ENCODE data around the gene INAVA. TPM values are rescaled to one million over a fixed set of nuclear protein-coding genes. Genes with fewer than 3 reads are reported as not detected.

INAVA gene
- total and polyA plus RNA-seq, 9 of the 15 experiments (the other 6 are each of a cell fraction or from before 2014, with no cell fraction given), result 0.09 TPM; not detected in 8

GRCh38 chr1:200856716-200857357 is 37.9 kb upstream of the INAVA start:
- WGBS (ENCODE audit: insufficient coverage, low coverage, missing lambda C conversion rate), result 26% methylated on average over 2 of the region's 2 CpGs
- TF ChIP-seq ZNF518B (CRISPR knock-in tag; IDR thresholded peaks at IDR 0.05), result no peak
- no peak for TF ChIP-seq ZNF766 (CRISPR knock-in tag; conservative IDR thresholded peaks at IDR 0.05)
- TF ChIP-seq STAT5B (CRISPR knock-in tag; IDR thresholded peaks at IDR 0.05), result no peak
- TF ChIP-seq TAF7 (tag; IDR thresholded peaks at IDR 0.05), result no peak
- no peak for TF ChIP-seq ZFP1 (CRISPR knock-in tag; IDR thresholded peaks at IDR 0.05)
- TF ChIP-seq CEBPG (CRISPR knock-in tag; IDR thresholded peaks at IDR 0.05), result no peak
- peak in 1 of 2 experiments; percentile 73; a peak in 2 of 4 replicates for TF ChIP-seq CEBPG (tag; conservative IDR thresholded peaks at IDR 0.05 in 1 of 2, IDR thresholded peaks at IDR 0.05 in 1 of 2)
- no peak for TF ChIP-seq USF1 (CRISPR knock-in tag; IDR thresholded peaks at IDR 0.05)
- TF ChIP-seq KHSRP (IDR thresholded peaks at IDR 0.05), result no peak
- Histone ChIP-seq H3K4me3 (no peak overlapping the region), H3K9ac (ENCODE audit: insufficient read depth in 1 of 2, low read depth in 2 of 2, low read length in 2 of 2) (no peak overlapping the region), H3K9me1 (ENCODE audit: control insufficient read depth, insufficient read depth, low read length) (no peaks in the 10 kb centered on the region), H3K79me2 (ENCODE audit: control insufficient read depth, insufficient read depth, low read length) (no peaks in the 10 kb centered on the region), H3K4me2 (ENCODE audit: insufficient read depth, low read length) (no peak overlapping the region), H4K20me1 (replicated peaks; ENCODE audit: control insufficient read depth, insufficient read depth, low read length) (no peaks in the 10 kb centered on the region), H2AFZ (ENCODE audit: low read depth, low read length) (no peak overlapping the region), H3K9me3 (replicated peaks; ENCODE audit: control insufficient read depth, insufficient read depth, low read depth, low read length) (no peaks in the 10 kb centered on the region), H3K27me3 (ENCODE audit: control insufficient read depth in 2 of 2, insufficient read depth in 2 of 2, low read length in 2 of 2) (no peaks in the 10 kb centered on the region), H3K4me1 (replicated peaks in 1 of 2; ENCODE audit: control insufficient read depth in 2 of 2, insufficient read depth in 2 of 2, low read length in 2 of 2) (no peaks in the 10 kb centered on the region), H3K27ac (ENCODE audit: extremely low read depth, low read depth, low read length) (no peak overlapping the region), H3K36me3 (ENCODE audit: control insufficient read depth, insufficient read depth, low read length) (no peaks in the 10 kb centered on the region)
- in situ Hi-C loops (cut with MboI) (no loop called here), intact Hi-C loops (cut with micrococcal nuclease) (no loop called here)
- ATAC-seq (peak; percentile 45; the same call in 1 of the 3 replicates), FAIRE-seq (no peak), DNase-seq (ENCODE audit: extremely low read depth in 1 of 4, low spot score in 3 of 4) (no peak)
- no TSS peak for BruUV-seq (replicated peaks)
- POLR2A ChIA-PET, result no interaction called here
- CTCF ChIA-PET (ENCODE audit: low intra/inter-chr PET ratio), result no interaction called here
